ENCODE data around the gene PTPRG. TPM values are rescaled to one million over a fixed set of nuclear protein-coding genes. Genes with fewer than 3 reads are reported as not detected.

PTPRG gene
- total RNA-seq, 6 experiments from 2014 or later: 11.7 to 27.8 (median 14.7) TPM

- 59% methylated on average over 6 of the region's 8 CpGs for WGBS (ENCODE audit: insufficient coverage, low coverage, low lambda C conversion rate, missing lambda C conversion rate)
- Histone ChIP-seq H3K36me3 (no peaks in the 10 kb centered on the region), H3K27ac (no peak overlapping the region), H3K27me3 (no peaks in the 10 kb centered on the region), H3K4me3 (no peak overlapping the region), H3K4me1 (no peaks in the 10 kb centered on the region), H3K9me3 (no peaks in the 10 kb centered on the region)
- ATAC-seq (peak in 1 of 4 donors; percentile 32), DNase-seq (no peak)
- no peak for TF ChIP-seq POLR2A (IDR thresholded peaks at IDR 0.05)
- TF ChIP-seq CTCF (IDR thresholded peaks at IDR 0.05): no peak
- intact Hi-C loops (cut with DNase I): no loop called here
Observed at GRCh38 chr3:61578667-61579367, 17.4 kb downstream of the PTPRG start.

- intact Hi-C loops (cut with DNase I): no loop called here
- H3K4me1 ChIP-seq: no peaks in the 10 kb centered on the region
- no peak for ATAC-seq
Observed at GRCh38 chr3:61579685-61580084, 18.3 kb downstream of the PTPRG start.

GRCh38 chr3:61580982-61581643 is 19.7 kb downstream of the PTPRG start:
- ATAC-seq (no peak), DNase-seq (no peak)
- Histone ChIP-seq H3K4me1 (no peaks in the 10 kb centered on the region), H3K27me3 (no peaks in the 10 kb centered on the region), H3K9me3 (no peaks in the 10 kb centered on the region), H3K36me3 (no peaks in the 10 kb centered on the region), H3K4me3 (no peak overlapping the region), H3K27ac (no peak overlapping the region)
- WGBS (ENCODE audit: insufficient coverage, low coverage, low lambda C conversion rate, missing lambda C conversion rate): 75% methylated on average over 6 of the region's 7 CpGs
- TF ChIP-seq CTCF (IDR thresholded peaks at IDR 0.05): no peak
- no peak for TF ChIP-seq POLR2A (IDR thresholded peaks at IDR 0.05)
- intact Hi-C loops (cut with DNase I): no loop called here

More at GRCh38 chr3:61579685-61580084, 18.3 kb downstream of the PTPRG start:
- Histone ChIP-seq H3K4me3 (no peak overlapping the region), H3K27ac (no peak overlapping the region), H3K36me3 (no peaks in the 10 kb centered on the region), H3K27me3 (no peaks in the 10 kb centered on the region), H3K9me3 (no peaks in the 10 kb centered on the region)
- TF ChIP-seq POLR2A (IDR thresholded peaks at IDR 0.05) (no peak), CTCF (IDR thresholded peaks at IDR 0.05) (no peak)
- 91% methylated on average over 4 of the region's 4 CpGs for WGBS (ENCODE audit: insufficient coverage, low coverage, low lambda C conversion rate, missing lambda C conversion rate)
- no peak for DNase-seq

- intact Hi-C loops (cut with DNase I): no loop called here
- DNase-seq (no peak), ATAC-seq (no peak)
- H3K36me3 ChIP-seq: no peaks in the 10 kb centered on the region
- H3K9me3 ChIP-seq: no peaks in the 10 kb centered on the region
- WGBS (ENCODE audit: insufficient coverage, low coverage, low lambda C conversion rate, missing lambda C conversion rate): 22% methylated on average over 3 of the region's 4 CpGs
- H3K27me3 ChIP-seq: no peaks in the 10 kb centered on the region
- no peak overlapping the region for H3K27ac ChIP-seq
- no peaks in the 10 kb centered on the region for H3K4me1 ChIP-seq
- H3K4me3 ChIP-seq: no peak overlapping the region
- no peak for TF ChIP-seq CTCF (IDR thresholded peaks at IDR 0.05)
- TF ChIP-seq POLR2A (IDR thresholded peaks at IDR 0.05): no peak
Observed at GRCh38 chr3:61582287-61582686, 20.9 kb downstream of the PTPRG start.

Data from right lobe of liver (tissue), 6 donors.